Measurements from ENCODE around the gene ZNF134. TPM values are rescaled to one million over a fixed set of nuclear protein-coding genes. Genes with fewer than 3 reads are reported as not detected.

ZNF134 gene
- total RNA-seq, 1 donor from 2014 or later = 42.6 TPM

DNA sequence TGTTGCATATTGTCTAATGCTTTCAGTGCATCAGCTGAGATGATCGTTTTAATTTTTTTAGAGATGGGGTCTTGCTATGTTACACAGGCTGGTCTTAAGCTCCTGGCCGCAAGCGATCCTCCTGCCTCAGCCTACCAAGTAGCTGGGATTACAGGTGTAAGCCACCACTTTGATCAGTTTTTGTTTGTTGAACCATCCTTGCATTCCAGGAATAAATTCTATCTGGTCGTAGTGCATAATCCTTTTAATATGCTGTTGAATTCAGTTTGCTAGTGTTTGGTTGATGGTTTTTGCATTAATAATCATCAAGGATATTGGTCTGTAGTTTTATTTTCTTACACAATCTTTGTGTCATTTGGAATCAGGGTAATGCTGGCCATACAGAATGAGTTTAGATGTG lies 23.3 kb downstream of the ZNF134 start:
- DNase-seq (ENCODE audit: low spot score) = no peak

DNA sequence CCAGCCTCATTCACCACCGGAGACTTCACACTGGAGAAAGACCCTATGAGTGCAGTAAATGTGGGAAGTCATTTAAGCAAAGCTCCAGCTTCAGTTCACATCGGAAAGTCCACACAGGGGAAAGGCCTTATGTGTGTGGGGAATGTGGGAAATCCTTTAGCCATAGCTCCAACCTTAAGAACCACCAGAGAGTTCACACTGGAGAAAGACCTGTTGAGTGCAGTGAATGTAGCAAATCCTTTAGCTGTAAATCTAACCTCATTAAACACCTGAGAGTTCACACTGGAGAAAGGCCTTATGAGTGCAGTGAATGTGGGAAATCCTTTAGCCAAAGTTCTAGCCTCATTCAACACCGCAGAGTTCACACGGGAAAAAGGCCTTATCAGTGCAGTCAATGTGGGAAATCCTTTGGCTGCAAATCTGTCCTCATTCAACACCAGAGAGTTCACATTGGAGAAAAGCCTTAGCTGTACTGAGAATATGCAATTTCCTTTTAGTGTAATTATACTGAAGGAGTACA lies 27.7 kb downstream of the ZNF134 start:
- no peak for DNase-seq (ENCODE audit: low spot score)

DNA sequence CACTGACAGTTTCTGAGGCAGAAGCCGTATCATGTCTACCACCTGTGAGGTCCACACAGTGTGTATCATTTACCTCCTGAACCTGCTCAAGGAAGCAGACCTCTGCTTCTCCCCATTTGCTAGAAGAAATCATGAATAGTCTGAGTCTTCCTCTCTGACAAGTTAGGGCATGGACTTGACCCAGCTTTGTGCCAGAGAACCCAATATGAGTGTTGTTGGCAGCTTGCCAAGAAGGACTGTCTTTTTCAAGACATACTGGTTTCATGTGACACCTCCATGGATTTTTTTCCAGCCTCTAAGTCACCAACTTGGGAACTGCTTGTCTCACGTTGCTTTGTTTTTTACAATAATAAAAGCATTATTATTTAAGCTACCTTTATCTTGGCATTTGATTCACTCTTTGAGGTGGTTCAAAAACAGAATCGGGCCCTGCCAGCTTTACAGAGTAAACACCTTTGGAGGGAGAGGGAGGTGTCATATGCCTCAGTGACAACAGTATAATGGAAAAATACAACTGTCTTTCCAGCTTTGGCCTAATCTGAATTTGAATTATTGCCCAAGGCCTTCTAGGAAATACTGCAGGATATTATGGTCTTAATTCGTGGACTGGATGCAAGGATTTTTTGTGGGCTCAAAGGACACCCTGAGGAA lies 28.5 kb downstream of the ZNF134 start:
- peak; percentile 10 for DNase-seq (ENCODE audit: low spot score)

DNA sequence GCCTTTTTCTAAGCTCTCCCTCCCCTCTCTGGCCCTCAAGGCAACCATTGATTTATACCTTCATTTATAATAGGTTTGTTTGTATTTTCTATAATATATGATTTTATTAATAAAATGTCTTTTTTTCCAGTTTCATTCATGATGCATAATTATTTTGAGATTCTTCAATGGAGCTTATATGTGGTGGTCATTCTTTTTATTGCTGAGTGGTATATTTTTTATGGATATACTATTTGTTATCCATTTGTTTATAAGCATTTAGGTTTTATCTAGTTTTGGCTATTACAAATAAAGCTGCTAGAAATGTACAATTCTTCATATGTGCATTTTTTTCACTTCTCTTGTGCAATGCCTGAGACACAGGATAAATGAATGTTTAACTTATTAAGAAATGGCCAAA lies 29.7 kb downstream of the ZNF134 start:
- no peak for DNase-seq (ENCODE audit: low spot score)

DNA sequence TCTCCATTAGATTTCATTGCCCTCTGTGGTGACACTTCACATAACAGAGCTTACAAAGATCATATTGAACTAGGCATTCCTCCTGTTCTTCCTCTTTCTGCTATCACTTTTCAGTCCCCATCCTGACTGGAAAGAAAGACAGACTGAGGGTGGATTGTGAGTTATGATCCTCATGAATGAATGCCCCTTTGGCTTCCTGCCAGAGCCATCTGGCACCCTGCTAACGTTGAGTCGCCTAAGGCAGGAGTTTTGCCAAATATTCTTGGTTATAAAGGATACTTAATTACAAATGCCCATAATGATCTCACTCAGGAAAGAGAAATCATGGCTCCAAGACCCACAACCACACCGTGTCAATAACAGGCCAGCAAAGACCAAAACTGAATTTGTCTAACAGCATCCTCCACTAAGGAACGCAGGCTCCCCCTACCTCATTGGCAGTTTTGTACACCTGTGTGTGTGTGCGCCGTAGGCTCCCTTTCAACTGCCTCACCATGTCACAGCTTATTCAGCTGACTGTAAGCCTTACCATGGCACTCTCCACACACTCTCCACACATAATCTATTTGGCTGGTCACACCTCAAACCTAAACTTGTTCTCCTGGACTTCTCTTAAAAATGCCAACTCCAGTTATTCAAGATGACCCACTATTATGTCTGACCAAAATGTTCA lies 34.4 kb downstream of the ZNF134 start:
- no peak for DNase-seq (ENCODE audit: low spot score)

DNA sequence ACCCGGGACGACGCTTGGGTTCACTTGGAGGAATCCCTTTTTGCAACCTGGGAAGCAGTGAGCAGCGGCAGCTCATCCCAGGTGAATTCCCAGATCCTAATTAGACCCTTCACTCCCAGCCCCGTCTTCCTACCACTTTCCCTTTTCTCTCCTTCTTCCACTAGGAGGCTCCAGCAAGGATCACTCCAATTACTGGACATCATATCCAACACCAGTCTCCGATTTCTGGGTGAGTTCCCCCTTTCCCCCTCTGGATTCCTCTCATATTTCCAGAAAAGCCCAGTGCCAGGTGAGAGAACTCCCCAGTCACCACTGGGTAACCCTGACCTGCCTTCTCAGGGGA lies 37.6 kb downstream of the ZNF134 start:
- DNase-seq (ENCODE audit: low spot score) = no peak

DNA sequence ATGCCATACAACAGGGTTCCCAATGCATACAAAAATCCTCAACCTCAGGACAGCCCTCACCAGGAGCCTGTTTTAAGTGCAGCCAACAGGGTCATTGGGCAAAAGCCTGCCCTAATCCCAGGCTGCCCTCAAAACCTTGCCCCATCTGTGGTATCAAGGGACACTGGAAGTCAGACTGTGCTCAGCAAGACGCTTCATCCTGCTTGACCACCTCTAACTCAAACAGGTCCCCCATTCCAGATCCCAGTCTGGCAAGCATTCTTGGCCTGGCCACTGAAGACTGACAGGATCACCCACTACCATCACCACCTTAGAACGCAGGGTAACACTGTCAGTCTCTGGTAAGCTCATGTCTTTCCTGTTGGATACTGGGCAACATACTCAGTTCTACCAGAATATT lies 39.6 kb downstream of the ZNF134 start:
- no peak for DNase-seq (ENCODE audit: low spot score)

DNA sequence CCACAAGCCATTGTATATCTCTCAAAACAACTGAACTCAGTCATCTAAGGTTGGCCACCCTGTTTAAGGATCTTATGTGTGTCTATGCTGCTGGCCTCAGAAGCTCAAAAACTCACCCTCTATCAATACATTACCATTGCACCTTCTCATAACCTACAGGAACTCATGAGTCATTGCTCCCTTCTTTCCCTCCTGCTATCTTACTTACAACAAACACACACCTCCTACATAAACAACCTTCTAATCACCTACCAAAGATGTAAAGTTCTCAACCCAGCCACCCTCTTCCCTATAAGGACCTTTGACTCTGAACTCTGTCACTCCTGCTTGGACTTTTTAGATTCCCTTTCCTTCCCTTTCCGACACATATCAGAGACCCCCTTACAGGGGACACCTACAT lies 41.4 kb downstream of the ZNF134 start:
- no peak for DNase-seq (ENCODE audit: low spot score)

DNA sequence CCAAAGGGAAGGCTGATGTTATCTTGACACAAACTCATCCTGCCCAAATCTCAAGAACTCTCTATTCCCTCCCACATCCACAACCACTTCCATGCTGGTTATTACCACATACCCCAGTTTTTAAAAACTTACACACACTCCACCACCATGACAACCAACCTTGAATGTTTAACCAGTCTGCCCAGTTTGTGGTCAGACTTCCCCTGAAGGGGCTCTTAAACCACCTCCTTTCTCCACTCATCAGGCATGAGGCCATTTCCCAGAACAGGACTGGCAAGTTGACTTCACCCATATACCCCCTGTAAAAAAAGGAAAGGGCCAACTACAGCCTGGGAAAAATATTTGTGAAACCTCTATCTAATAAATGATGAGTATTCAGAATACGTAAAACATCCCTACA lies 42.3 kb downstream of the ZNF134 start:
- DNase-seq (ENCODE audit: low spot score) = no peak

DNA sequence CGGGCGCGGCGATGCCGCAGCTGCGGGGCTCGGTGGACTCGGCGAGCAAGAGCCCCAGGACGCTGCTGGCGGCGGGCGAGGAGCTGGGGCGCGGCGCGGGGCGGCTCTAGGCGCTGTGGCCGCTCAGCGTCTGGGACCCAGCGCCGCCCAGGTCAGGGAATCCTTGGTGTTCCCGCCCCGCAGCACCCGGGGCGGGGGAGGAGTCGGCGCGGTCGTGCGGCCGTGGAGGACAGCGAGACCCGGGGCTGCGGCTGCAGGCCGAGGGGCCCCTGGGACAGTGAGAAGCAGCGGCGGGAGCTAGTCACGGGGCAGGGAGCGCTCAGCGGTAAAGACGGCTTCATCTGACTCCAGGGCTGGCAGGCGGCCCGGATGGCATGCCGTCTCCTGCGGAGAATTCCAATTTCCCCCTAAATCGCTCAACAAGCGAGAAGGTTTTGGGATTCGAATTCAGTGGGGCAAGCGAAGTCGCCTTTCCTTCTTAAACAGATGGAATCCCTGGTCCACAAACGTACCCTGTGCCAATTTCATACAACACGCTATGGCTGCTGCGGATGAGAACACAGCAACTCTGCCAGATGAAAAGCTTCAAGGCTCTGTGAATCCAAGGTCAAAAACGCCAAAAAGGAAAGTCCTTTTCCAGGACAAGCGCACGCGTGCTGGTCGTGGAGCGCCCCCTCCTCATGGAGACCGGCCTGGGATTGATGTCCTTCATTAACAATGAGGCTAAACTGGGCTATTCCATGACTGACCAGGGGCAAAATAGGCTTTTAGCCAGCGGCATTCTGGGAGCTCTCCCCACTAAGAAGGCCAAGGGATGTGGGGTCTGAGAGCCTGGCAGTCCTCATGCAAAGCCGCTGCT lies 50.5 kb downstream of the ZNF134 start:
- DNase-seq (ENCODE audit: low spot score) = peak; percentile 72

DNA sequence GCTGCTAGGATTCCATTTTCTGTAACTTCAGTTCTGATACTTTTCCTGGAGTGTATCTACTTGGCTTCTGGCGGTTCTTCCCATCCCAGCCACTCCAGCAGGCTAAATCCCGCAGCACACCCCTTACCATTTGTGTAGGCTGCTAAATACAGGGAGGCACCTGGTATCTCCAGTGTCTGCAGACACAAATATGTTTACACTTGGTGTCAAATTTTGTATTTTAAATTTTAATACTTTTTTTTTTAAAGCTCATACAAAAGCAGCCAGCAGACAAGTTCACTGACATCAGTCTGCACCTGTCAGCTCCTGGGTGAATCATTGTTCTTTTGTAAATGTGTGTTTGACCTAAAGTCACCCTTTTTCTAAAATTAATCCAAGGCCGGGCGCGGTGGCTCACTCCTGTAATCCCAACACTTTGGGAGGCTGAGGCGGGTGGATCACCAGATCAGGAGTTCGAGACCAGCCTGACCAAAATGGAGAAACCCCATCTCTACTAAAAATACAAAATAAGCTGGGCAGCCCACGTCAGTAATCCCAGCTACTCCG lies 51.3 kb downstream of the ZNF134 start:
- no peak for DNase-seq (ENCODE audit: low spot score)

DNA sequence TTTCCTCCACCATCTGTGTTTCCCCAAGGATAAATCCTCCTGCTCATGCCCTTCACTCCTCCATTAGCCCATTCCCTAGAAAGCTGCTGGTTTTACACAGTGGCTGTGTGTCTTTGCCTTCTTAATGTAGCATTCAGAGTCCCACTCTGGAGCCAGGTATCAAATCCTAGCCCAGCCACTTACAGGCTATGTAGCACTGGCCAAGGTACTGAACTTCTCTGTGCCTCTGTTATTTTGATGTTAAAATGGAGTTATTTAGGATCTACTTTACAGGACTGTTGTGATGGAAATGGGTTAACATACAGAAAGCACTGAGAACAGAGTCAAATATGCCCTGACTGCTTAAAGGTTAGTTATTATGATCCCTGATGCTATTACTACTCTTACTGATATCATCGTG lies 53.2 kb downstream of the ZNF134 start:
- DNase-seq (ENCODE audit: low spot score) = no peak

DNA sequence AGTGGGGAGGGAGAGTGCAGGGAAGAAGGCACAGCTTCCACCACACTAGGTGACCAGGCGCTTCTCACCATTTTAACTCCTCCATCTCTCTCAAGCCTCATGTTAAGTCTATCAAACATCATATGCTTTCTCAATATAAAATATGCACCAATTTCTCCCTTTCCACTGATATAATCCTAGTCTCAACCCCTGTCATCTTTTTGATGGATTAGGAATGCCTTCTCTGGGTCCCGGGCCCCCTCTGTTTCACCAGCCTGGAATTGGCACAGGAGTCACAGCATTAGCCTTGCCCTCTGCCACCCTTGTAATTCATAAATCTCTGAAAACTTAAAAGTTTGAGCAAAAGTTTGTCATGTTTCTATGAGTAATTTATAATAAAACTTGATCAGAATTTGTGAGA lies 54.6 kb downstream of the ZNF134 start, which contains the start of gene ZSCAN4:
TSS of gene ZSCAN4 (plus strand) at position 301 of the 400 bp plus-strand sequence. CDS start 7,211 bp downstream, outside the sequence.
- DNase-seq (ENCODE audit: low spot score) = no peak

DNA sequence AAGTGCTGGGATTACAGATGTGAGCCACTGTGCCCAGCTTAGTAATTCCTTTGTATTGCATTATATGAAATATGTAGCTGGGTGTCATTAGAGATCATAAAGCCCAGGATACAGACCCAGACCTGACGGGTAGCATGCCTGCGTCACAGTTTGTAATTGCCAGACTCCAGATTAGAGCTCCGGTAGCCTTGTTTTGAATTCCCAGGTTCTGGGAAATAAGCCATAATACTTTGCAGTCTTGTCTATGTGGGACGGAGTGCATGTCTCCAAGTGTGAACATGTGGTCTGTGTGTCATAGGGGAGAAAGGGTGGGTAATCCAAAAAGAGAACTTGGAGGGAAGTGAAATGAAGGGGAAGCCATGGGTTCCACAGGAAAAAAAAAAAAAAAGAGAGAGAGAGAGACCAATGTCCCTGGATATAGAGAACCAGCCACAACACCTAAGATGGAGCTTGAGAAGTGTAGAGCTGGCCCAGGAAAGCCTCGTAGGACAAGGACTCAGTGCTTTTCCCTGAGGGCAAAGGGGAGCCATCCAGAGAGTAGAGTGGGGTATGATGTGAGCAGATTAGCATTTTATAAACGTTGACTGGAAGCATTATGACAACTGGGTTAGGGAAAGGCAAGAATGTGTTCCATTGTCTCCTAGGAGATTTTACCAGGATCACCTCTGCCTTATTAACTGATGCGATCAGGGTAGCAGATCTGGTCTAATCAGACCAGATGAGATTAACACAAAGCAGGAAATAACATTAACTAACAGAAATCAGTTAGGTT lies 57.3 kb downstream of the ZNF134 start:
- DNase-seq (ENCODE audit: low spot score) = no peak

DNA sequence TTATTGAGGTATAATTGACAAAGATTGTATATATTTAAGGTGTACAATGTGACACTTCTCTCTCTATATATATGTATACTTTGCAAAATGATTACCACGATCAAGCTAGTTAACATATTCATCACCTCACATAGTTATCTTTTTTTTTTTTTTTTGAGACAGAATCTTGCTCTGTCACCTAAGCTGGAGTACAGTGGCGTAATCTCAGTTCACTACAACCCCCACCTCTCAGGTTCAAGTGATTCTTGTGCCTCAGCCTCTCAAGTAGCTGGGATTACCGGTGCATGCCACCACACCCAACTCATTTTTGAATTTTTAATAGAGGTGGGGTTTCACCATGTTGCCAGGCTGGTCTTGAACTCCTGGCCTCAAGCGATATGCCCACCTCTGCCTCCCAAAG lies 58.4 kb downstream of the ZNF134 start:
- DNase-seq (ENCODE audit: low spot score) = no peak

Other genes starting within 250 kb of the ZNF134 start
- 33.7 TPM for gene ZNF548, start 224.4 kb upstream of the ZNF134 start, total RNA-seq (ENCODE audit: insufficient read depth, low replicate concordance)
- 18.5 TPM for gene ZNF17, start 203.1 kb upstream of the ZNF134 start, total RNA-seq (ENCODE audit: insufficient read depth, low replicate concordance)
- 10.1 TPM for gene ZNF749, start 178.9 kb upstream of the ZNF134 start, total RNA-seq (ENCODE audit: insufficient read depth, low replicate concordance)
- gene VN1R1, start 157.1 kb upstream of the ZNF134 start, total RNA-seq (ENCODE audit: insufficient read depth, low replicate concordance) = 4.3 TPM
- 13.7 TPM for gene ZNF772, start 136.7 kb upstream of the ZNF134 start, total RNA-seq (ENCODE audit: insufficient read depth, low replicate concordance)
- 32.7 TPM for gene ZNF419, start 126.5 kb upstream of the ZNF134 start, total RNA-seq (ENCODE audit: insufficient read depth, low replicate concordance)
- 13.5 TPM for gene ZNF773, start 114.3 kb upstream of the ZNF134 start, total RNA-seq (ENCODE audit: insufficient read depth, low replicate concordance)
- 12.5 TPM for gene ZNF549, start 86.9 kb upstream of the ZNF134 start, total RNA-seq (ENCODE audit: insufficient read depth, low replicate concordance)
- 2.9 TPM for gene ZNF550, start 54.4 kb upstream of the ZNF134 start, total RNA-seq (ENCODE audit: insufficient read depth, low replicate concordance)
- gene ZNF416, start 35.3 kb upstream of the ZNF134 start, total RNA-seq (ENCODE audit: insufficient read depth, low replicate concordance) = 1.2 TPM
- 14.4 TPM for gene ZIK1, start 30.1 kb upstream of the ZNF134 start, total RNA-seq (ENCODE audit: insufficient read depth, low replicate concordance)
- gene ZNF530, start 14.4 kb upstream of the ZNF134 start, total RNA-seq (ENCODE audit: insufficient read depth, low replicate concordance) = 2.2 TPM
- 20.5 TPM for gene ZNF211, start 18.9 kb downstream of the ZNF134 start, total RNA-seq (ENCODE audit: insufficient read depth, low replicate concordance)
- not detected for gene ZSCAN4, start 54.7 kb downstream of the ZNF134 start, total RNA-seq (ENCODE audit: insufficient read depth, low replicate concordance)
- 13.0 TPM for gene ZNF551, start 67.7 kb downstream of the ZNF134 start, total RNA-seq (ENCODE audit: insufficient read depth, low replicate concordance)
- 8.2 TPM for gene ZNF154, start 95.0 kb downstream of the ZNF134 start, total RNA-seq (ENCODE audit: insufficient read depth, low replicate concordance)
- 10.4 TPM for gene ZNF671, start 113.4 kb downstream of the ZNF134 start, total RNA-seq (ENCODE audit: insufficient read depth, low replicate concordance)
- 25.8 TPM for gene ZNF776, start 132.6 kb downstream of the ZNF134 start, total RNA-seq (ENCODE audit: insufficient read depth, low replicate concordance)
- 19.3 TPM for gene ZNF586, start 155.4 kb downstream of the ZNF134 start, total RNA-seq (ENCODE audit: insufficient read depth, low replicate concordance)
- 3.1 TPM for gene ZNF552, start 200.7 kb downstream of the ZNF134 start, total RNA-seq (ENCODE audit: insufficient read depth, low replicate concordance)
- 29.1 TPM for gene ZNF587B, start 216.1 kb downstream of the ZNF134 start, total RNA-seq (ENCODE audit: insufficient read depth, low replicate concordance)
- gene ZNF587, start 235.6 kb downstream of the ZNF134 start, total RNA-seq (ENCODE audit: insufficient read depth, low replicate concordance) = 27.0 TPM

All from umbilical cord (tissue), 2 donors.